Activated T-helper 17 cell treated with anti-CD3 and anti-CD28 coated beads, Interleukin-2, amount 50 U/mL, for 72 hours (primary cell): ENCODE measurements around the gene SCAND1. TPM values are rescaled to one million over a fixed set of nuclear protein-coding genes. Genes with fewer than 3 reads are reported as not detected.

ENCODE experiments used
- ATAC-seq: fragments of 150-1000 bp; cut with Tn5 transposase; replicated peaks from 2 replicates; pipeline ENCODE4 v1.10.0; 2021; ENCODE audit warnings: mild to moderate bottlenecking, moderate library complexity
- H3K27ac Mint-ChIP-seq: one replicate; pipeline ENCODE4 v1.8.0; 2022; ENCODE audit warnings: mixed read lengths
- H3K27me3 Mint-ChIP-seq: one replicate; pipeline ENCODE4 v1.8.0; 2022; ENCODE audit warnings: mixed read lengths
- H3K36me3 Mint-ChIP-seq: one replicate; pipeline ENCODE4 v1.8.0; 2022; ENCODE audit warnings: low read depth, mild to moderate bottlenecking, mixed read lengths
- H3K4me1 Mint-ChIP-seq: one replicate; pipeline ENCODE4 v1.8.0; 2022; ENCODE audit warnings: mixed read lengths
- H3K4me3 Mint-ChIP-seq: one replicate; pipeline ENCODE4 v1.8.0; 2022; ENCODE audit warnings: mild to moderate bottlenecking, mixed read lengths
- H3K9me3 Mint-ChIP-seq: one replicate; pipeline ENCODE4 v1.8.0; 2022; ENCODE audit warnings: mixed read lengths
- total RNA-seq, 2 donors: library from RNA; stranded (reverse); gene quantifications; one replicate each; pipeline ENCODE4 v1.2.3, GENCODE V29; 2022

The SCAND1 gene
- total RNA-seq, 2 donors from 2014 or later = 20.9 to 32.7 TPM

DNA sequence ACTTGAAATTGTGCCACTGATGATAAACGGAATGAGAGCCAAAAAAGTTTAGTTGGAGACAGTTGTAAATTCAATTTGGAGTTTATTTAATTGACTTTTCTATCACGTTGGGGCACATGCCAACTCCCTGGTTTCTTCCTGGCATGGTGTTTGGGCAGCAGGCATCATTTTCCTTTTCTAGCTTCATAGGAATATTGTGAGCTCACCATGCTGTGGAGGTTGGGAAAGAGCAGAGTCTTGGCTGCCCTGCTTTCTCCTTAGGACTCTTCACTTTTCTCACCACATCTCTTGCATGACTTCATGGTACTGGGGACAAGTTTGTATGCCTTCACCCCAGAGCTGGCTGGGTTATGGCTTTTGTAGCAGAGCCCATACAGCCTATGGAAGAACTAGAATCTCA, 6.4 kb downstream of the SCAND1 start:
- Mint-ChIP-seq H3K4me1 (peaks cover 5% of the 10 kb centered on the region), H3K9me3 (no peaks in the 10 kb centered on the region)
- ATAC-seq = no peak

DNA sequence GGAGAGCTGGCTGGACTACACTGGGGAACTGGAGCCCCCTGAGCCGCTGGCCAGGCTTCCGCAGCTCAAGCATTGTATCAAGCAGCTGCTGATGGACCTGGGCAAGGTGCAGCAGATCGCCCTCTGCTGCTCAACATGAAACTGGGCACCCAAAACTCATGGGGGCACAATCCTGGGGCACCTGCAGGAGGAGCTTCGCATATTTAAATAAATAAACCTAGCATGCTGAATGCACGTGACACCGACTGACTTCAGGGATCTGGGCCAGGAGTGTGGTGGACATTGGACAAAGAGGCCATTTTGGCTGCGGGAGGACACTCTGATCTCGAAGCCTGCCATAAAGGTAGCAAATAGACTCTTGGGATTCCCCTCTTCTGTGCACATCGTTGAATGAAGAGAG, 6.8 kb downstream of the SCAND1 start:
- Mint-ChIP-seq H3K9me3 (no peaks in the 10 kb centered on the region), H3K4me3 (no peak overlapping the region), H3K27ac (peak overlapping the region; percentile 33), H3K27me3 (no peaks in the 10 kb centered on the region), H3K4me1 (peaks cover 1% of the 10 kb centered on the region), H3K36me3 (peaks cover 60% of the 10 kb centered on the region)
- ATAC-seq = no peak

More for the DNA sequence above, 6.4 kb downstream of the SCAND1 start:
- Mint-ChIP-seq H3K27ac (peak overlapping the region; percentile 33), H3K4me3 (no peak overlapping the region), H3K36me3 (peaks cover 60% of the 10 kb centered on the region), H3K27me3 (no peaks in the 10 kb centered on the region)

GRCh38 chr20:35942243-35942642, 12.1 kb downstream of the SCAND1 start:
- Mint-ChIP-seq H3K27ac (peak overlapping the region; percentile 11), H3K4me3 (no peak overlapping the region), H3K4me1 (no peaks in the 10 kb centered on the region), H3K27me3 (no peaks in the 10 kb centered on the region), H3K36me3 (peaks cover 81% of the 10 kb centered on the region), H3K9me3 (no peaks in the 10 kb centered on the region)
- no peak for ATAC-seq

- H3K4me1 Mint-ChIP-seq = no peaks in the 10 kb centered on the region
- no peaks in the 10 kb centered on the region for H3K27me3 Mint-ChIP-seq
- no peak for ATAC-seq
- peaks cover 80% of the 10 kb centered on the region for H3K36me3 Mint-ChIP-seq
- peak overlapping the region; percentile 11 for H3K27ac Mint-ChIP-seq
- no peak overlapping the region for H3K4me3 Mint-ChIP-seq
- H3K9me3 Mint-ChIP-seq = no peaks in the 10 kb centered on the region
These were observed 12.7 kb downstream of the SCAND1 start for GRCh38 chr20:35941620-35942019.

DNA sequence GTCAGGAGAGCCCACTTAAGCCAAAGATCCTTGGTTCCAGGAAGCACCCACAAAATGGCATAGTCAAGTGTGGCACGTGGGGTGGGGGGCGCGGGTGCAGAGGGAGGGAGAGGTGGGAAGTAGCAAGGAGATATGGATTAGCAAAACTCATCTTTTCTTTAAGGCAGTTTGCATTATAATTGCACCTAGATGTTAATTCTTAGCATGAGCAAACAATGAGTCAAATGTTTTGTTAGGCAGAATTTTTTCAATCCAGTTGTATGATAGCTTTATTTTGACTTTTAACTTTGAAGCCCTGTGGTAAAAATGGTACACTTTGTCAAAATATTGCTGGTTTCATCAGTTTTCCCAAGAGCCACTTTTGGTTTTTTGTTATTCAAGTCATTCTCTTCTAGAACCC, 15.0 kb downstream of the SCAND1 start:
- H3K27me3 Mint-ChIP-seq = no peaks in the 10 kb centered on the region
- H3K27ac Mint-ChIP-seq = no peak overlapping the region
- H3K4me1 Mint-ChIP-seq = no peaks in the 10 kb centered on the region
- ATAC-seq = no peak
- H3K9me3 Mint-ChIP-seq = no peaks in the 10 kb centered on the region
- H3K36me3 Mint-ChIP-seq = peaks cover 88% of the 10 kb centered on the region
- H3K4me3 Mint-ChIP-seq = no peak overlapping the region

DNA sequence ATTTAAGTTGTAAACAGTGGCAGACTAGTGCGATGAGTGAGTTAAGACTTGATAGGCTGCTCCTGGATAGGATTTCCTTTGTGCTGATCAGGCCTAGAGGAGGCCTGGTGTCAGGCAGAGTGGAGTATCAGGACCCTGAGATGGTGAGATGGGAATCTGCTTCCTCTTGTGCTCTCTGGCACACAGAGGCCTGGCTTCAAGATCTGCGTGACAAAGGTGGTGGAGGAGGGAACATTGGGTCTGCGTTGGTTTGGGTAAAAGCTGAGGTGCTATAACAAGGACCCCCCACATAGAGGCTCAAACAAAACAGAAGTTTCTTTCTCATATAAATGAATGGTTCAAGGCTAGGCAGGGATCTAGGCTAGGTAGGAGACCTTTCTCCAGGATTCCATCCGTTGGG, 20.3 kb downstream of the SCAND1 start:
- peaks cover 92% of the 10 kb centered on the region for H3K36me3 Mint-ChIP-seq
- peaks cover 6% of the 10 kb centered on the region for H3K4me1 Mint-ChIP-seq
- H3K4me3 Mint-ChIP-seq = no peak overlapping the region
- H3K9me3 Mint-ChIP-seq = no peaks in the 10 kb centered on the region
- H3K27me3 Mint-ChIP-seq = no peaks in the 10 kb centered on the region
- peak overlapping the region; percentile 48 for H3K27ac Mint-ChIP-seq
- no peak for ATAC-seq

- Mint-ChIP-seq H3K27ac (no peak overlapping the region), H3K27me3 (no peaks in the 10 kb centered on the region), H3K9me3 (no peaks in the 10 kb centered on the region), H3K36me3 (peaks cover 81% of the 10 kb centered on the region), H3K4me1 (peaks cover 6% of the 10 kb centered on the region), H3K4me3 (no peak overlapping the region)
- no peak for ATAC-seq
These were observed 25.0 kb downstream of the SCAND1 start for GRCh38 chr20:35929301-35929700.

DNA sequence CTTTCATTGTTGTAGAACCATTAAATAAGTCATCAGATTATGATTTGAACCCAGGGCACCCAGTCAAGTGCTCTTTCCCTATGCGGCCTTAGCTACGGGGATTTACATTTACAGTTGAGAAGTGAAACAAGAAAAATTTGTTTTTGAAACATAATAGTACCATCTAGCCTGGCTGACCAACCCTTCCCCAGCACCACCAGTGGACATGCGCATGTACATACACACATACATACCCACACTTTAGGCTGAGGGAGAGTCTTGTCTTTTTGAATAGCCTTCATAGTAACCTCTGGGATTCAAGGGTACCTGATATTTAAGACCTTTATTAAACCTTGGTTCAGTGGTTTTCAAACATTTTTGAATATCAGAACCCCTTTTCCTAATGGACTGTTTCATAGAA, 33.8 kb downstream of the SCAND1 start:
- no peak overlapping the region for H3K4me3 Mint-ChIP-seq
- no peaks in the 10 kb centered on the region for H3K27me3 Mint-ChIP-seq
- no peak overlapping the region for H3K27ac Mint-ChIP-seq
- peaks cover 83% of the 10 kb centered on the region for H3K36me3 Mint-ChIP-seq
- H3K4me1 Mint-ChIP-seq = no peaks in the 10 kb centered on the region
- no peak for ATAC-seq
- no peaks in the 10 kb centered on the region for H3K9me3 Mint-ChIP-seq

DNA sequence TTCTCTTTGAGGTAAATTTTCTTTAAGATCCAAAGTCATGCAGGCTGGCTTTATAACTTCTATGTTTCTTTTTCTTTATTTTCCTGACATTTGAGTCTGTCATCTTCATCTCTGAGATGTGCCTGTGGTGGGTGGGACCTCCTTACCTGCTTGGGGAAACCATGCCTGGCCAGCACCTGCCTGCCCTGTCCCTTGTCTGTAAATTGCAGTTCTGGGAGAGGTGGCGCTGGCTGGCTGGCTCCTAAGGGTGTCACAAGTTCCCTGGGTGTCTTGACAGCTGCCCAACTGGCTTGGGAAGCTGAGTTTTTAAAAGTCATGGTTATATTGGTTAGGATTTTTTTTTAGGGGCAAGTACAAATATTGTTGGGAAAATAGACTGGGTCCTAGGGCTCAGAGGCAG, 36.3 kb downstream of the SCAND1 start:
- Mint-ChIP-seq H3K9me3 (no peaks in the 10 kb centered on the region), H3K36me3 (peaks cover 95% of the 10 kb centered on the region), H3K27me3 (no peaks in the 10 kb centered on the region), H3K4me3 (no peak overlapping the region), H3K27ac (no peak overlapping the region), H3K4me1 (no peaks in the 10 kb centered on the region)
- no peak for ATAC-seq

DNA sequence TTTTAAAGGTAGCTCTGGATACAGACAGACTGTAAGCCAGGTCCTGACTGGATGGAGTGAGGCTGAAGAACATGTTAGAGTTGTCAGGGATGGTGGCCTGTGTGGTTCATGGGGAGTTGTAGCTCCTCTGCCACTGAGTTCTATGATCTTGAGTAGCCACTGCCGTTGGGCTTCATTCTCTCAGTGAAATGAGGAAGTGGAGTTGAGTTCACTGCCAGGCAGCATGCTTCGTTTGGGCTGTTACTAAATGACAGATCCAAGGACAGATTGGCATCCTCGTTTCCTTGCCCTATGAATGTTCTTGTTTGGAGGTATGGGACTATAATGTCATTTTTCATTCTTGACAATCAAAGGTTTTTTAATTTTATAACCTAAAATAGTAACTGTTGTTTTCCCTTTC, 37.2 kb downstream of the SCAND1 start:
- peaks cover 96% of the 10 kb centered on the region for H3K36me3 Mint-ChIP-seq
- no peak for ATAC-seq
- H3K4me3 Mint-ChIP-seq = no peak overlapping the region
- no peaks in the 10 kb centered on the region for H3K27me3 Mint-ChIP-seq
- no peaks in the 10 kb centered on the region for H3K9me3 Mint-ChIP-seq
- no peak overlapping the region for H3K27ac Mint-ChIP-seq
- no peaks in the 10 kb centered on the region for H3K4me1 Mint-ChIP-seq

DNA sequence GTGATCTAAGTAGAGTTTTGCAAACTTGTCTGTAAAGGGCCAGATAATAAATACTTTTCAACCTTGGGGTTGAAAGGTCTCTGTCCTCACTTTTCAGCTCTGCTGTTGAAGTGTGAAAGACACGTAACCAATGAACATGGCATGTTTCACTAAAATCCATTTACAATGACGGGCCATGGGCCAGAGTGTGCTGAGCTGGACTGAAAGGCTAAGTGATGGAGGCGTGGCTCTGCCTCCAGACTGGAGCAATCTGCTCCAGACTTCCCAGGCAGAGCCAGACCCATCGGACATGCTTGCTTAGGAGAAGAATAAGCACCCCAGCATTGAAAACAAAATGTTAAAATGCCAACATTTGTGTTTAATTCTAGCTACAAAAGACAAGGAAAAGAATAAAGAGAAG, 41.4 kb downstream of the SCAND1 start:
- no peaks in the 10 kb centered on the region for H3K27me3 Mint-ChIP-seq
- H3K27ac Mint-ChIP-seq = peak overlapping the region; percentile 66
- H3K9me3 Mint-ChIP-seq = no peaks in the 10 kb centered on the region
- peaks cover 23% of the 10 kb centered on the region for H3K4me1 Mint-ChIP-seq
- no peak overlapping the region for H3K4me3 Mint-ChIP-seq
- ATAC-seq = no peak
- peaks cover 90% of the 10 kb centered on the region for H3K36me3 Mint-ChIP-seq

DNA sequence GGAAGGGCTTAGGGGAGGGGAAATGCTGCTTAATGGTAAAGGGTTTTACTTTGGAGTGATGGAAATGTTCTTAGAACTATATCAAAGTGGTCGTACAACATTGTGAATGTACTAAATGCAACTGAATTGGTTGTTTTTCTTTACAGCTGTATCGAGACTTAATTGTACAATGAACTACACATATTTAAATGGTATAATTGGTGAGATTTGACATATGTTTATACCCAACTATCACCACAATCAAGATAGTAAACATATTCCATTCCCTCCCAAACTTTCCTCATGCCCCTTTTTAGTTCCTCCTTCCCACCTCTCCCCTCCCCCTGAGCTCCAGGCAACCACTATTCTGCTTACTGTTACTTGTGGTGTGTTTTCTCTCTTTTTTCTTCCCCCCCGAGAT, 44.0 kb downstream of the SCAND1 start:
- ATAC-seq = no peak
- Mint-ChIP-seq H3K27me3 (no peaks in the 10 kb centered on the region), H3K27ac (peak overlapping the region; percentile 75), H3K4me1 (peaks cover 27% of the 10 kb centered on the region), H3K4me3 (no peak overlapping the region), H3K36me3 (peaks cover 82% of the 10 kb centered on the region), H3K9me3 (no peaks in the 10 kb centered on the region)

DNA sequence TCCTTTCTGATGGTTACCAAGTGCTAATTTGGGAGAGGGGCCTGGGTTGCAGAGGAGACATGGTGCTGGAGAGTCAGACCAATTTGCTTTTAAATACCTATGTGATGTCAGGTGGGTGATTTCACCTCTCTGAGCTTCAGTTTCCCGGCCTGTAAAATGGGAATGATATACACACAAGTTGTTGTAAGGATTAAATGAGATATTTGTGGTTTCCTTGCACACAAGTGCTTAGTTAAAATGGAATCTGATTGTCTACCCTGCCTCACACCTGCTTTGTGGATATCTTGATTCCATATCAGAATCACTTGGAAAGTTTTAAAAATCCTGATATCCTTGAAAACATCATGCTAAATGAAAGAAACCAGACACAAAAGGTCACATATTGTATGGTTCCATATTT, 44.5 kb downstream of the SCAND1 start:
- ATAC-seq = no peak
- Mint-ChIP-seq H3K27me3 (no peaks in the 10 kb centered on the region), H3K9me3 (no peaks in the 10 kb centered on the region), H3K27ac (peak overlapping the region; percentile 75), H3K36me3 (peaks cover 84% of the 10 kb centered on the region), H3K4me3 (no peak overlapping the region), H3K4me1 (peaks cover 27% of the 10 kb centered on the region)

- ATAC-seq = peak; percentile 75
- H3K27ac Mint-ChIP-seq = peak overlapping the region; percentile 75
- no peaks in the 10 kb centered on the region for H3K9me3 Mint-ChIP-seq
These were observed 45.1 kb downstream of the SCAND1 start for GRCh38 chr20:35909176-35909575.

DNA sequence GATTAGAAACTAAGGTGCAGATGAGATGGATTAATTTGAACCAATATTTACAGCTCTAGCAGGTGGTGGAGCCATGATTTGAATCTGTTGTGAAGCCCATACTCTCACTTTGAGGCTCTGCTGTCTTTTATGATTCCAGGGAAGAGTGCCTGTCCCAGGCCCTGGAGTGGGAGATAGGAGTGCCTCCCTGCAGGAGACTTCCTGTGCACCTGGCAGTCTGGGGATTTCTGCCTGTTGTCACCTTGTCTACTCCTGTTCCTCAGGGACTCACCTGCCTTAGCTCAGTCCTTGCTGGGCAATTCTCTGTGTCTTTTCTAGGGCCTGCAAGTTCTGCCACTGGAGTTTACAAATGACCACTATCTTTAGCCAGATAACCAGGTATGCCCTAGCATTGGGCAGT, 46.3 kb downstream of the SCAND1 start:
- H3K4me1 Mint-ChIP-seq = peaks cover 27% of the 10 kb centered on the region
- H3K27ac Mint-ChIP-seq = no peak overlapping the region
- no peak overlapping the region for H3K4me3 Mint-ChIP-seq
- ATAC-seq = no peak
- H3K27me3 Mint-ChIP-seq = no peaks in the 10 kb centered on the region
- peaks cover 76% of the 10 kb centered on the region for H3K36me3 Mint-ChIP-seq
- H3K9me3 Mint-ChIP-seq = no peaks in the 10 kb centered on the region

More at GRCh38 chr20:35909176-35909575, 45.1 kb downstream of the SCAND1 start:
- Mint-ChIP-seq H3K36me3 (peaks cover 85% of the 10 kb centered on the region), H3K4me3 (no peak overlapping the region), H3K4me1 (peaks cover 27% of the 10 kb centered on the region), H3K27me3 (no peaks in the 10 kb centered on the region)

DNA sequence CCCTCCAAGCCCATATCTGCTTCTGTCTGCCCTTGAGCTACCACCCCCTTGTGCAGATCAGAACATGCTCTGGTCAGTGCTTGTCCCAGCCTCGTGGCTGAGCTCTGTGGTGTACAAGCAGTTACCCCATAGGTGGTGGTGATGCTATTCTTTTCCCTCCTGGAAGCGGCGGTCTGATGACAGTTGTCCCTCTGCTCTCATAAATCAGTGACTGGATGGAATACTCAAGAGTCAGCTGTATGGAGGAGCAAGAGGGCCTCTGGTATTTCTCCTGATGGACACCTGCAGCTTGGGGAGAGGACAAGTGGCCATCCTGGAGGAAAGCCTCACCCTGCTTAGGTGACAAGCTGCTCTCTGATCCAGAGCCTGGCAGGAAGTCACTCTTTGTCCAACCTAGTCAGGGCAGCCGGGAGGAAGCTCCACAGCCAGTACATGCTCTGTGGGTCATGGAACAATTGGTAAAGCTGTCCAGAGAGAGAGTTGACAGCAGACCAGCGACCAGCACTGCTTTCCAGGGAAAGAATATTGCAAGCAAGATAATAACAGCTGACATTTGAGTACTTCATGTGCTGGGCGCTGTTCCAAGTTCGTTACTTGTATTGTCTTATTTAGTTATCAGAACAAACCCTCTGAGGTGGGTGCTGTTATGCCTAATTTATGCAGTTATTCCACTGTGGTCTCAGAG, 47.1 kb downstream of the SCAND1 start:
- no peak for ATAC-seq
- Mint-ChIP-seq H3K27ac (peak overlapping the region; percentile 34), H3K27me3 (no peaks in the 10 kb centered on the region), H3K4me1 (peaks cover 27% of the 10 kb centered on the region), H3K4me3 (no peak overlapping the region), H3K9me3 (no peaks in the 10 kb centered on the region), H3K36me3 (peaks cover 74% of the 10 kb centered on the region)
